A172 (cell line): ENCODE results near the gene TMEM169. TPM values are rescaled to one million over a fixed set of nuclear protein-coding genes. Genes with fewer than 3 reads are reported as not detected.

Experiments used
- DNase-seq: peaks from one replicate; pipeline ENCODE4 v3.0.0-alpha.2; 2015; ENCODE audit warnings: low spot score
- total RNA-seq: library from RNA; depleted of rRNA; stranded (reverse); fragments of >200 nt; shearing (Covaris generic); gene quantifications from 2 replicates; pipeline ENCODE4 v1.2.3, GENCODE V29; 2014

TMEM169 gene
- total RNA-seq, 1 experiment from 2014 or later, result 0.52 TPM

DNA sequence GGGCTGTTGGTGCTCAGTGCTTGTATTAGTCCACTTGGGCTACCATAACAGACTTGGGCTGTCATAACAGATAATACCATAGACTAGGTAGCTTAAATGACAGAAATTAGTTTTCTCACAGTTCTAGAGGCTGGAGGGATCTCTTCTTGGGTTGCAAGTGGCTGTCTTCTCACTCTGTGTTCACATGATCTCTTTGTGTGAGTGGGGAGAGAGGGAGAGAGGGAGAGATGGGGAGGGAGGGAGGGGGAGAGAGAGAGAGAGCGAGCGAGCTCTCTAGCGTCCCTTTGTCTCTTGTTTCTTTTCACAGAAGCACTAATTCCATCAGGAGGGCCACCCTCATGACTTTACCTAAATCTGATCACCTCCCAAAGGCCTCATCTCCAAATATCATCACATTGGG, 23.0 kb downstream of the TMEM169 start:
- no peak for DNase-seq

DNA sequence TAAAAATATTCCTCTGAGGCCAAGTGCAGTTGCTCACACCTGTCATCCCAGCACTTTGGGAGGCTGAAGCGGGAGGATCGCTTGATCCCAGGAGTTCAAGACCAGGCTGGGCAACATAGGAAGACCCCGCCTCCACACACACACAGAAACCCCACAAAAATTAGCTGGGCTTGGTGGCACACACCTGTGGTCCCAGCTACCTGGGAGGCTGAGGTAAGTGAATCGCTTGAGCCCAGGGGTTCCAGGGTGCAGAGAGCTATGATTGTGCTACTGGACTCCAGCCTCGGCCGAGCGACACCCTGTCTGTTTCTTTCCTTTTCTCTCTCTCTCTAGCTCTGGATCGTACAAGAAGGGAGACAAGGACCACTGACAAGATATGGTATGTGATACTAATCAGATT, 25.6 kb downstream of the TMEM169 start:
- no peak for DNase-seq

DNA sequence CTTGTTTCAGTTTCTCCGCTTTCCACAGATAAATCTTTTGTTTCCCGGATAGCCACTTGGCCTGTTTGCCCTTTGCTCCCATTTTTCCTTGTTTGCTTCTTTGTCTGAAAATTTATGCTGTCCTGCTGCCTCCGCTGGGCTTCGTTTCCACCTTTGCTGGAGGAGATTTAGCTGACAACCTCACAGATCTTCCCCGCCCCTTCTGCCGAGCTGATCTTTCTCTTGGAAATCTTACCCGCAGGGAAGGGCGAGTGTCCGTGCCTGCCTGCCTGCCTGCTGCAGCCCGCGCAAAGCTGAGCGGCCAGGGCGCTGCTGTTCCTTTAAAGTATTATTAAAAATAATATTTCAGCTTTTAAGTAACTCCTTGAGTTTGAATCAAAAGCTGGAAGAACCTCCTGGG, 26.0 kb downstream of the TMEM169 start:
- DNase-seq, result no peak

DNA sequence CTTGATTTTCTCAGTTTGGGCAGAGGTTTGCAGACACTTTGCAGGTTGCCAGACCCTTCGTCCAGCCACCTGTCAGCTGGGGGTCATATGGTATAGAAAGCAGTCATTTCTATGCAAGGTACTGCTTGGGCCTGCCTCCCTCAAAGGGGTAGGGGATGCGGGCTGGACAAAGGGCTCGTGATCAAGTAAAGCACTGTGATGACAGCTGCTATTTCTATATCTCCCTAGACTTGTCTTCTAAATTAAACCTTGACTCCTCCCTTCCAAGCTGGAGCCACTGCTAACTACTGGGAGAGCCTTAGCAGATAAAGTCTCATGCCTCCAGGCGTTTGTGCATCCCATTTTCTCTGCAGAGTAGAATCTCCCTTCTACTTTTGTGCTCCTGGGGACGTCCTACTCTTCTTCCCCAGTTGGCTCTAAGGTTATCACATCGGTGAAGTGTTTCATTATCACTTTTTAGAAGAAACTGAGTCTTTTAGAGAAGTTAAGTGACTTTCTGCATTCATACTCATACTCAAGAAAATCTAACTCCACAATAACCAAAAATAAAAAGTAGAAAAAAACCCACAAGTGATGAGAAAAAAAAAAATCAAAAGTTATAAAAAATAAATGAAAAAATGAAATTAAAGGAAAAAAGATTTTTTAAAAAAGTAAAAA, 26.7 kb downstream of the TMEM169 start:
- peak; percentile 19 for DNase-seq

DNA sequence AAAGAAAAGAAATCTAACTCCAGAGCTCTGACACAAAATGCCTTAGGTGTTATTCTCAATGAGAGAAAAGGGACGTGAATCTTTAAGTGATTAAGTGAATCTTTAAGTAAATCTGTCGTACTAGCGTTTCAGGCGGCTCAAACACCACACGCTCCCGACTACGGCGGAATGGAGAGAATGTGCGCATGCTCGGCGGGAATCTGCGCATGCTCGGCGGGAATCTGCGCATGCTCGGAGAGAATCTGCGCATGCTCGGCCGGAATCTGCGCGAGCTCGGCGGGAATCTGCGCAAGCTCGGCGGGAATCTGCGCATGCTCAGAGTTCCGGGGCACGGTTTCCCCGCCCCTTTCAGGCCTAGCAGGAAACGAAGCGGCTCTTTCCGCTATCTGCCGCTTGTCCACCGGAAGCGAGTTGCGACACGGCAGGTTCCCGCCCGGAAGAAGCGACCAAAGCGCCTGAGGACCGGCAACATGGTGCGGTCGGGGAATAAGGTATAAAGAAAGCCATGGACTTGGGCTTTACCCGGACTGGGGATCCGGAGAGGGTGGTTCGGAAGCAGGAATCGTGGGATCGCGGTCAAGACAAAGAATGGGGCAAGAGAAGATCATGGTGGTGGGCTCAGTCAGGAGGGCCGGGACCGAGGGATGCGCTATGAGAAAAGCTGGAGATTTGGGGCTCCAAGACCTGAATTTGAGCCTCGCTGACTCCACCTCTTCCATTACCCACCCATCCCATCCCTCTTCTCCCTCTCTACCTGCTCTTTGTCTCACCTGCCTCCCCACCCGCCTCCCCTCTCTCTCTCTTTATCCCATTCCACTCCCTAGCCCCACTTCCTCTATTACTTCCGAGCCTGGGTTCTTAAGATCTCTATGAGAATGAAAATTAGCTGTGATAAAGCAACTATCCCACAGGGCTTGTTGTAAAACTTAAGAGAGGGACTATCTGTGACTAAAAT, 27.5 kb downstream of the TMEM169 start, which contains the start of gene XRCC5:
Gene XRCC5, plus strand, starts transcription at position 382 of the 955 bp plus-strand sequence. Its CDS starts 89 bp downstream, at position 471.
- peak; percentile 95 for DNase-seq

DNA sequence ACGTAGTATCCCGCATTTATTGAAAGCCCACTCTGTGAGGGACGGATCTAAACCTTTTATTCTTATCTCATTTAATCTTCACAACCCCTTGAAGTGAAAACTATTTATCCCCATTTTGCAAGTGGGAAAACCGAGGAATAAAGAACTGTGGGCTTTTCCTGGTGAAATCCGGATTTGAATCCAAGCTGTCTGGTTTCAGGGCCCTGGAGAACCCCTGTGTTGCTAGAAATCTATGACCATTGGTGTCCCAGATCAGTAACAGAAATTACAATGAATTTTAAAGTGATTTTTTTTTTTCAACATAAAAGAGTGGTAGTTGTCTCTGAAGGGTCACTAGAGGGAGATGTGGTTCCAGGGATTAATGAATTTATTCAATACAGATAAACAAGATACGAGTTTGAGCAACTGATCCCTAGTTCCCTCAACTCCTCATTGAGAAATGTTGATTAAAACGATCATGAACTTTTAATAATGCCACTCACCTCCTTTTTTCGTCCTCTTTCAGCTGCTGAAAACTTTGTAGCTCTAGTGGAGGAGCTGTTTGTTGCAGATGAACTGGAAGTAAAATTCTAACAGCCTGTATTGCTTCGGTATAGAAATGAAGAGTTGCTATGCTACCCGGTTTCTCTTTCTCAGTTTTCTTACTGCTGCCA, 28.4 kb downstream of the TMEM169 start:
- DNase-seq, result peak; percentile 44

DNA sequence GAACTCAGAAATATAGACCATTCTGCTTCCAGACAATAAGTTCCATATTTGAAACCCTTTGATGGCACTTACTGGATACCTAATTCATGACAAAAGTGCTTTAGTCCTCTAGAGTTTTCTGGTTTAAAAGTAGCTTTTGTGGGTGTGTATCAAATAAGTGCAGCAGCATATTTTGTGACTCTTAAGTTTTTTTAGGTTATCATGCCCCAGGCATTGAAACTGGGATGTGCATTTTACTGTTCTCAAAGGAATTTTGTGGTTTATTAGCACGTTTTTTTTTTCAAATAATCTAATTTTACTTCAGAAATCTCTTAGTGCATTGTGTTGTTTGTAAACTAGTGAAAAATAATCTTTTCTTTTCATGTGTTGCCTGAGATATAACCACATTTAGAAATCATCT, 28.9 kb downstream of the TMEM169 start:
- DNase-seq, result no peak

DNA sequence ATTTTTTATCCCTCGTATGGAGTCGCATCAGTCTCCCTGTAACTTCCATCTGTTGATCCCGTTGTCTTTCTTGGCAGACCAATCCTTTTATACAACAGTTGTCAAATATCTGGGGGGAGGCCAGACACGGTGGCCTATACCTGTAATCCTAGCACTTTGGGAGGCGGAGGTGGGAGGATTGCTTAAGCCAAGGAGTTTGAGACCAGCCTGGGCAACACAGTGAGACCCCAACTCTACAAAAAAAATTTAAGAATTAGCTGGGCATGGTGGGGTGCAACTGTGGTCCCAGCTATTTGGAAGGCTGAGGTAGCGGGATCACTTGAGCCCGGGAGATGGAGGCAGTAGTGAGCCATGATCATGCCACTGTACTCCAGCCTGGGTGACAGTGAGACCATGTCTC, 29.4 kb downstream of the TMEM169 start:
- no peak for DNase-seq

DNA sequence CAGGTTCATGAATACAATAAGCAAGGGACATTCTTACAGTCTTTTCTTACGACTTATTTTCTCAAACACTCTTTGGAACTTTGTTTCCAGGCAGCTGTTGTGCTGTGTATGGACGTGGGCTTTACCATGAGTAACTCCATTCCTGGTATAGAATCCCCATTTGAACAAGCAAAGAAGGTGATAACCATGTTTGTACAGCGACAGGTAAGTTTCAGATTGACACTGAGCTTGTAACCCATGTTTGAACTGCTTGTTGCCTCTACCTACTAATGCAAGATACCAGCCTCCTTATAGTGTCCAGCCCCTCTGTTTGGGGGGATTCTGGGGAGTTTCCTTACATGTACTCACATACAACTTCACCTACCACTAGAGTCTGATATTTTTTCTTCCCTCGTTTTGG, 31.2 kb downstream of the TMEM169 start:
- no peak for DNase-seq

DNA sequence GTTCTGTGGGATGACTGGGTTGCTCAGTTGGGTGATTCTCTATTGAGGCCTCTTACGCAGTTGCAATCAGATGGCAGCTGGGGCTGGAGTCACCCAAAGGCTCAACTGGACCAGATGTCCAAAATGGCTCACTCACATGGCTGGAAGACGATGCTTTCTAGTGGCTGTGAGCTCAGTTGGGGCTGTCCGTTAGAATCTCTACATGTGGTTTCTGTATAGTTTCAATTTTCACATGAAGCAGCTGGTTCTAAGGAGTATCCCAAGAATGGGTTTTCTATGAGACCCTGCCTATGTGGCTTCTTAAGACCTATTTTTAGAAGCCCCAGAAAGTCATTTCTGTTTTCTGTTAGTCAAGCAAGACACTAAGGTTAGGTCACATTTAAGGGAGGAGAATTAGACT, 31.9 kb downstream of the TMEM169 start:
- no peak for DNase-seq

DNA sequence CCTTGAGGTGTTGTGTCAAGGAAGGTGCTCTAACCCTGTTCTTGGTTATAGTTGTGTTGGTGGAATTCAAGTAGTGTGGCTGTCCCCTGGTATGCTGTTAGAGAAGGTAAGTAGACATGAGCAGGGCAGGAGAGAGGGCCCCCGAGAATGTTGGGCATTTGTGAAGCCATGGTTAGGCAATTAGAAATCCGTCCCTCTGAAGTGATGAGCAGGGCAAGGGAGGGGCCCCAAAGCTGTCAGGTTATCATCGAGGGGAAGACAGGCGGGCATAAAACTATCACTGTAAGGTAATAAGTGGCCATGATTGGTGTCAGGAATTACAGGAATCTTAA, 32.6 kb downstream of the TMEM169 start:
- DNase-seq, result no peak

DNA sequence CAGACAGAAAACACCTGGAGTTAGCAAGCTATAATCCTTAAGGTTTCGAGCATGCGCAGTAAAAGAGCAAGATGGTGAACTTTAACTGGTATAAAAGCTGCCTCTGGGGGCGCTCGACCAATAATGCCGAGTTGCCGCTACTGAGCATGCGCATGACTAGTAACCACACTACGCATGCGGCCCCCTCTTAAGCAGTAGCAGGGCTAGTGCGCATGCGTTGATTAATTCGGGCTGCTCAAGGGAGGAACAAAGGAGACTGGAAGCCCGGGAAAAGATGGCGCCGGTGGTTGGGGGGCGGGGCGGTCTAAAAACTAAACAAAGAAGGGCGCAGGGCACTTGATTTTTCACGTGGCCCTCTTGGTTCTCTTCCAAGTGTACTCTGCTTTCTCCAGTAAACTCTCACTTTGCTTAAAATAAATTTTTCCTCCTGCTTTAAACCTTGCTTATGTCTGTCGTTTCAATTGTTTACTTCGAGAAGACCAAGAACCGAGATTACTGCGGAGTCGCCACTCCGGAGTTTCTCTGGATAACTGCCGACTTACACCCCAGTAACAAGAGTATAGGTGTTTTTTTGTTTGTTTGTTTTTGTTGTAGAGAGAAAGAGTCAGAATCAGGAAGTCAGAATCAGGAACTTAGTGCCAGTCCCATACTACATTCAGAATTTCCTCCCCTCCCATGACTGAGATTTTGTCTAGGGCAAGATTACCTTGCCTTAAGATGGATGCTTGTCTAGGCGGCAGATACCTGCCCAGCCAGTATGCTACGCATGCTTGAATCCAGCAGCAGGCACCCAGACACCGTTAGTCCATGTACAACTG, 33.2 kb downstream of the TMEM169 start:
- peak; percentile 100 for DNase-seq

DNA sequence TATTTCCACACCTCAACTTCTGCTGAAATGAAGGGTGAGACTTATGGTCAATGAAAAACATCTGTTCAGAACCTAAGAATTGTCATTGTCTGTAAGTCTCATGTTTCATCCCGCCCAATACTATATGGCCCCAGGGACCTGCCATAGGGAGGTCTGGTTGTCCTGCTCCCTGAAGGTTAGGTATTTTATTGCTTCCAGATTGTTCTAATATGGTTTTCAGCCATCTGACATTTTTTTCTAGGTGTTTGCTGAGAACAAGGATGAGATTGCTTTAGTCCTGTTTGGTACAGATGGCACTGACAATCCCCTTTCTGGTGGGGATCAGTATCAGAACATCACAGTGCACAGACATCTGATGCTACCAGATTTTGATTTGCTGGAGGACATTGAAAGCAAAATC, 34.7 kb downstream of the TMEM169 start:
- no peak for DNase-seq

DNA sequence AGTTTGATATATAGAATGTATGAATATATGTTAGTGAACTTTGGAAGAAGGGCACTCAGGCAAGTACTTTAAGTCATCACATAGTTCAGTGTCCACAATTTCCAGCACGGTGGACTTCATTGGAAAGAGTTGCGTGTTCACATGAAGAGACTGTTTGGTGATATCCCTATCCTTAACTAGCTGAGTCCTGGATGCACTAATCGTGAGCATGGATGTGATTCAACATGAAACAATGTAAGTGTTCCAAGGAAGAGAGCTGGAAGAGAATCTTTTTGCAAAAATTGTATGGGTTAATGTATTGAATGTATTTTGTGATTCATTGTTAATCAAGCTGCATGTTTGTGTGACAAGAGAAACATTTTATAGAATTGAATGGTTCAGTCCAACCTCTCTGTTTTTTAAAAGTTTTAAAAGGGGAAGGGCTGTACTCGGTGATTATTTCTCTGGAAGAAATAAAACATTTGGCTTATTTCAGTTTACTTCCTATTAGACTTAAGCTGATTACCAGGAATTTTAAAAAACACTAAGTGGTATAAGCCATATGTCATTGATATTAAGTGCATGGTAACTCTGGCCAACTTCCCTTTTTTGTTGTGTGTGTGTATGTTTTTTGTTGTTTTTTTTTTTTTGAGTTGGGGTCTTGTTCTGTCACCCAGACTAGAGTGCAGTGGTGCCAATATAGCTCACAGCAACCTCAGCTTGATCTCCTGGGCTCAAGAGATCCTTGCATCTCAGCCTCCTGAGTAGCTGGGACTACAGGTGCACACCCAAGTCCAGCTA, 36.0 kb downstream of the TMEM169 start:
- no peak for DNase-seq

DNA sequence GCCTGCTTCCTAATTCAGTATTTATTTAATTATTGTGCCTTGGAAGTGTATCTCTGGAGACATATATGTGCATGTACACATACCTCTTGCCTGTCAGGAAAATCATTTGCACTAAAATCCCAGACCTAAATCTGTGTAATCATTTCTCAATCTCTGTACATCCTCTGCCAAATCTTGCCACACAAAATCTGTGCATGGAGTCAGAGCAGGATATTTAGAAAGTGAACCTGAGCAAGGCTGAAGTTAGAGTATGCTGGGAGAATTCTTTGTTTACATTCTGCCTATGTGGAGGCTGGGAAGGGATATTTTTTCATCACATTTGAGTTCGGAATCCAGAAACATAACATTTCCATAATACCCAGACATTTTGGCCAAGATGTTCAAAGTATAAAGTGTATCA, 36.8 kb downstream of the TMEM169 start:
- DNase-seq, result no peak

DNA sequence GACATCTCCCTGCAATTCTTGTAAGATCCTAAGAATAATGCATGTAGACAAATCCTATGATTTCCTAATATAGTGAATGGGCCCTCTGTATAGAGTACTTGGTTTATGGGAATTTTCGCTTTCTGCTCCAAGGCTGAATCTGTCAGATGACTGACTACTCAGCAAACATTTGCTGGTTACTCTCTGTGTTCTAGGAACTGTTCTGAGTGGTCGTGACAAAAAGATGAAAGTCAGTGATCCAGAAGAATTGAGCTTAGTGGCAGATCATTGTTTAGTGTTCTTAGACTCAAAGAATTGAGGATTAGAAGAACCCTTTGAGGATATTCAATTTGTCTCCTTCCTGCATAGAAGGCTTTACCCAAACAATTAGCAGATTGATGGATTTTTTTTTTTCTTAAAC, 37.4 kb downstream of the TMEM169 start:
- DNase-seq, result no peak

DNA sequence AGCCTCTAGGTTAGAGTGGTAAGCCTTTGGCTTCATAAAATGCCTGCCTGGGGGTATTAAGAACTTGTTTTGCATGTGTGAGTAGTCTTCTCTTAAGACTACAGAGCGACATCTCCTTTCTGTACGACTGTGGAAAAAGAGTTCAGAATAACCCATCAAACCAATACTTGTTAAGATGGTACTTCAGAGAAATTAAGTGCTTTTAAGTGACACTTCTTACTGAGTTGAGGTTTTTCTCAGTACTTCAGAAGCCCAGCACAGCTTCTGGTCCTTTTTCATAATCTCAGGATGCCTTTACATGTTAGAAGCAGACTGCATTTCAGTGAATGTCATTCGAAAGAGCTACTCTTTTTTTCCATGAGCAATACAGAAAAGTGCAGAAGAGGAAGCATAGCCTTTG, 38.3 kb downstream of the TMEM169 start:
- DNase-seq, result no peak

DNA sequence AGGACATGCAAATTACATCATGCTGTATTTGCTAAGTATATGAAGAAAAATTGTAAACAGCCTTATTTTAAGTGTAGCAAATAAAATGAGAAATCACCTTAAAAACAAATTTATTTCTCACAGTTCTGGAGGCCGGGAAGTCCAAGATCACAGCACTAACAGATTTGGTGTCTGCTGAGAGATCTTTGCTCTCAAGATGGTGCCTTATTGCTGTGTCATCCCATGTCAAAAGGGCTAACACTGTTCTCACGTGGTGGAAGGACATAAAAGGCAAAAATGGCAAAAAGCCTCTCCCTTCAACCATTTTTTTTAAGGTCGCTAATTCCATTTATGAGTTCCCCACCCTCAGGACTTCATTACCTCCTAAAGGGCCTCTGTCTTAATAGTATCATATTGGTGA, 39.5 kb downstream of the TMEM169 start:
- DNase-seq, result no peak

DNA sequence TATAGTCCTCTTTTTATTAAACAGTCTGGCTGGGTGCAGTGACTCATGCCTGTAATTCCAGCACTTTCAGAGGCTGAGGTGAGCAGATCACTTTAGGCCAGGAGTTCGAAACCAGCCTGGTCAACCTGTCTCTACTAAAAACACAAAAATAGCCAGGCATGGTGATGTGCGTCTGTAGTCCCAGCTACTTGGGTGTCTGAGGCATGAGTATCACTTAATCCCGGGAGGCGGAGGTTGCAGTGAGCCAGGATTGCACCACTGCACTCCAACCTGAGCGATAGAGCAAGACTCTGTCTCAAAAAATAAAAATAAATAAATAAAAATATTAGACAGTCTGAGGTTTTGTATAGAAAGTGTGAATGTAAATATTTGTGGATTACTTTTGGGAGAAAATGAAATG, 45.2 kb downstream of the TMEM169 start:
- DNase-seq, result no peak

DNA sequence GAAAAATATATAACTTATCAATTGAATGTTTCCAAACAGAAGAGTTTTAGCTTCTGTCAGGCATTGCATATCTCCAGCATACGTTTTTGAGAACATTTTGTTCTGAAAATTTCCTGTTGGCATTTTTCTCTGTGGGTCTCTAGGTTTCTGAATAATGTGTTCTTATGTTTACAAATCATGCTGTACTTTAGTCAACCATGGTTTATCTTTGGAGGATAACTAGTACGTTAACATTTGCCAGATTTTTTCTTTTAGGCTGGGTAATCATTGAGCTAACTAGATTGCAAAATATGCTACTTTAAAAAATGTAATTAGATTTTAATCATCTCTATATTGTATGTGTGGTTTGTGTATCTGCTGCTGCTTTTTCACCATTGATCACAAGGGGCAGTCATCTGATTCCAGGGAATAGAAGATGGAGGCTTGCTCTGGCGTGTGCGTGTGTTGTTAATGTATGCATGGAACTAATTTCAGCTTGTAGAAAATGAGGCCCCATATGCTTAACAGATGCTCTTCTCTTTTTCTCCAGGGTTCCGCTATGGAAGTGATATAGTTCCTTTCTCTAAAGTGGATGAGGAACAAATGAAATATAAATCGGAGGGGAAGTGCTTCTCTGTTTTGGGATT, 48.7 kb downstream of the TMEM169 start:
- no peak for DNase-seq
